GM12878 (cell line): ENCODE data around the gene NPC2. TPM values are rescaled to one million over a fixed set of nuclear protein-coding genes. Genes with fewer than 3 reads are reported as not detected.
A peak's percentile ranks its signal among the peaks of the same experiment; 100 is the strongest.

Source experiments
- ATAC-seq: fragments of 200-7000 bp; cut with Tn5 transposase; 3 replicates; pipeline ENCODE4 v1.9.1; 2020; ENCODE audit warnings: mild to moderate bottlenecking, moderate library complexity
- BruUV-seq: library from RNA; stranded (reverse); fragments of 400-500 nt; replicated peaks from 2 replicates; lab custom pipeline; 2021; lab: Mats Ljungman, UMichigan
- CTCF ChIA-PET: fragments of 300-600 bp; sonication (Branson Sonifier 250); formaldehyde crosslinking; extraction: SDS; loops from one replicate; lab custom pipeline; 2021; ENCODE audit warnings: inconsistent platforms; lab: Yijun Ruan, JAX
- POLR2A ChIA-PET: fragments of 350-600 bp; formaldehyde crosslinking; extraction: SDS; loops from one replicate; lab custom pipeline; 2021; ENCODE audit warnings: inconsistent platforms; lab: Charles Lee
- RAD21 ChIA-PET: fragments of 300-600 bp; sonication (Branson Sonifier 250); formaldehyde crosslinking; loops from one replicate; lab custom pipeline; 2023; ENCODE audit warnings: antibody characterized with exemption; ENCODE audit not compliant: unreplicated experiment; lab: Charles Lee
- SMC1A ChIA-PET: fragments of 300-600 bp; sonication (Branson Sonifier 250); formaldehyde crosslinking; loops from one replicate; lab custom pipeline; 2023; ENCODE audit not compliant: unreplicated experiment, uncharacterized antibody; lab: Charles Lee
- DNase-seq: peaks from one replicate; pipeline ENCODE4 v3.0.0-alpha.2; 2011; ENCODE audit warnings: low read depth, low spot score
- FAIRE-seq: peaks from 3 replicates; lab custom pipeline; 2011; peaks lifted over from hg19 to GRCh38; lab: Jason Lieb, UNC
- H2AFZ ChIP-seq: 2 replicates; pipeline ENCODE4 v1.6.0; 2011; ENCODE audit warnings: low read depth, low read length, control low read depth; ENCODE audit not compliant: control insufficient read depth
- H3K27ac ChIP-seq: 2 replicates; pipeline ENCODE4 v1.5.1; 2011; ENCODE audit warnings: control low read depth; ENCODE audit not compliant: control insufficient read depth, insufficient read depth
- H3K27me3 ChIP-seq, 2 experiments: replicated peaks in 1 of 2; 2 replicates each; pipeline versions ENCODE4 v1.6.0 to v1.6.1; 2011; ENCODE audit warnings: low read length in 1 of 2; ENCODE audit not compliant: control insufficient read depth in 2 of 2, insufficient read depth in 2 of 2
- H3K36me3 ChIP-seq, 2 experiments: 2 replicates each; pipeline ENCODE4 v1.5.1; 2011; ENCODE audit warnings: low read length in 1 of 2; ENCODE audit not compliant: control insufficient read depth in 2 of 2, insufficient read depth in 2 of 2
- H3K4me1 ChIP-seq: 2 replicates; pipeline ENCODE4 v1.6.1; 2011; ENCODE audit warnings: mild to moderate bottlenecking, low read length, moderate library complexity, mixed read lengths; ENCODE audit not compliant: control insufficient read depth, insufficient read depth
- H3K4me2 ChIP-seq: 2 replicates; pipeline ENCODE4 v1.6.0; 2011; ENCODE audit warnings: control low read depth; ENCODE audit not compliant: control insufficient read depth, insufficient read depth
- H3K4me3 ChIP-seq: fragments of 200-600 bp; sonication (generic); 2 replicates; pipeline ENCODE4 v1.5.1; 2016
- H3K79me2 ChIP-seq: 2 replicates; pipeline ENCODE4 v1.6.0; 2011; ENCODE audit warnings: low read length; ENCODE audit not compliant: control insufficient read depth, insufficient read depth
- H3K9ac ChIP-seq: 2 replicates; pipeline ENCODE4 v1.8.0; 2011; ENCODE audit warnings: low read length, control low read depth, mixed read lengths; ENCODE audit not compliant: control insufficient read depth, insufficient read depth
- H3K9me3 ChIP-seq: replicated peaks from 3 replicates; pipeline ENCODE4 v1.5.1; 2011; ENCODE audit warnings: mild to moderate bottlenecking, low read length; ENCODE audit not compliant: control insufficient read depth, insufficient read depth
- H4K20me1 ChIP-seq: 2 replicates; pipeline ENCODE4 v1.6.0; 2011; ENCODE audit not compliant: control insufficient read depth, insufficient read depth
- BHLHE40 ChIP-seq, 2 experiments: fragments of 450-650 bp in 1 of 2; IDR thresholded peaks; 2 replicates each; pipeline ENCODE4 v1.6.1; 2011 to 2017; ENCODE audit warnings: low read depth in 2 of 2, borderline replicate concordance in 1 of 2, improper control_type of control experiment in 1 of 2, low read length in 1 of 2, mild to moderate bottlenecking in 1 of 2
- CBFB ChIP-seq: IDR thresholded peaks from 2 replicates; pipeline ENCODE4 v1.6.1; 2016; ENCODE audit warnings: antibody characterized with exemption, low read depth
- EED ChIP-seq: sonication (generic); IDR thresholded peaks from 2 replicates; pipeline ENCODE4 v1.6.1; 2016; ENCODE audit warnings: antibody characterized with exemption, low read depth
- IKZF2 ChIP-seq, 2 experiments: fragments of 450-650 bp; IDR thresholded peaks; 2 replicates each; pipeline ENCODE4 v1.6.1; 2017; ENCODE audit warnings: mild to moderate bottlenecking in 2 of 2, moderate library complexity in 2 of 2
- NR2F1 ChIP-seq: fragments of 450-650 bp; conservative IDR thresholded peaks from 2 replicates; pipeline ENCODE4 v1.6.1; 2017; ENCODE audit warnings: mild to moderate bottlenecking
- RAD51 ChIP-seq: fragments of 450-650 bp; IDR thresholded peaks from 2 replicates; pipeline ENCODE4 v1.6.1; 2016; ENCODE audit warnings: moderate library complexity, mild to moderate bottlenecking, inconsistent platforms
- SP1 ChIP-seq: IDR thresholded peaks from one replicate; pipeline ENCODE4 v1.6.1; 2011; ENCODE audit warnings: low read depth, low read length
- SRF ChIP-seq, 2 experiments: IDR thresholded peaks; 2 replicates each; pipeline ENCODE4 v1.6.1; 2011; ENCODE audit warnings: low read depth in 2 of 2, low read length in 2 of 2, mild to moderate bottlenecking in 1 of 2, moderate library complexity in 1 of 2
- SUZ12 ChIP-seq: fragments of 200-600 bp; sonication (generic); IDR thresholded peaks from one replicate; pipeline ENCODE4 v1.6.1; 2018; ENCODE audit warnings: antibody characterized with exemption, mild to moderate bottlenecking; ENCODE audit not compliant: unreplicated experiment
- ZNF217 ChIP-seq: fragments of 450-650 bp; IDR thresholded peaks from 2 replicates; pipeline ENCODE4 v1.6.1; 2017; ENCODE audit warnings: antibody characterized with exemption, mild to moderate bottlenecking
- ZZZ3 ChIP-seq: IDR thresholded peaks from 2 replicates; pipeline ENCODE4 v1.6.1; 2011; ENCODE audit warnings: low read depth; ENCODE audit not compliant: control insufficient read depth, insufficient read length
- WGBS: methylation state at CpG from one replicate; pipeline ENCODE4 v1.1.6; 2016; ENCODE audit warnings: low lambda C conversion rate; ENCODE audit not compliant: insufficient replicate concordance, insufficient coverage; ENCODE audit errors: missing lambda C conversion rate; 5-methylcytosine and 5-hydroxymethylcytosine counted together
- in situ Hi-C: fragments of 300-500 bp; cut with MboI; formaldehyde crosslinking; loops from 9 replicates; pipeline ENCODE4 v1.14.3; 2018; ENCODE audit warnings: mixed read lengths
- intact Hi-C: fragments of 100-400 bp; cut with micrococcal nuclease; formaldehyde crosslinking; loops from one replicate; pipeline ENCODE4 v1.14.2; 2022; ENCODE audit not compliant: unreplicated experiment
- polyA plus RNA-seq, 11 experiments: library from polyadenylated mRNA; depleted of rRNA in 4 of 11; unstranded in 6 of 11; stranded (reverse) in 5 of 11; fragments of >200 nt; fragmentation: Nextera tagmentation in 4 of 11; fragmentation: Illumina TruSeq in 1 of 11; extraction: Ambion mirVana in 4 of 11; extraction: Trizol in 1 of 11; gene quantifications; 1 replicate in 1 of 11; 2 replicates in 10 of 11; pipeline versions ENCODE4 v1.2.1 to v1.2.3, GENCODE V29; 2011 to 2016; ENCODE audit warnings: inconsistent platforms in 2 of 11, missing spikeins in 2 of 11, low read depth in 1 of 11
- total RNA-seq, 4 experiments: library from RNA; depleted of rRNA in 3 of 4; stranded (reverse); fragments of >200 nt in 3 of 4; fragmentation: Illumina TruSeq in 1 of 4; extraction: Trizol in 1 of 4; gene quantifications; 2 replicates each; pipeline versions ENCODE4 v1.2.1 to v1.2.3, GENCODE V29; 2013 to 2021
- TF ChIP-seq, protein P1 (sequence below): fragments of 150-350 bp; IDR thresholded peaks from 2 replicates; pipeline ENCODE4 v1.6.1; 2016; ENCODE audit warnings: low read depth, low read length
- TF ChIP-seq, protein P2 (sequence below): IDR thresholded peaks from 2 replicates; pipeline ENCODE4 v1.6.1; 2011; ENCODE audit warnings: mild to moderate bottlenecking, low read depth, low read length, moderate library complexity; ENCODE audit not compliant: insufficient replicate concordance
- TF ChIP-seq, protein P3 (sequence below): IDR thresholded peaks from 2 replicates; pipeline ENCODE4 v1.6.1; 2011; ENCODE audit warnings: low read depth, low read length, improper control_type of control experiment, borderline replicate concordance
- TF ChIP-seq, protein P4 (sequence below): IDR thresholded peaks from 2 replicates; pipeline ENCODE4 v1.6.1; 2012; ENCODE audit warnings: low read length, inconsistent platforms

Gene NPC2
- total and polyA plus RNA-seq, 10 of the 15 experiments (the other 5 are each of a cell fraction or from before 2014, with no cell fraction given), result 29.5 to 109 (median 59.1) TPM

DNA sequence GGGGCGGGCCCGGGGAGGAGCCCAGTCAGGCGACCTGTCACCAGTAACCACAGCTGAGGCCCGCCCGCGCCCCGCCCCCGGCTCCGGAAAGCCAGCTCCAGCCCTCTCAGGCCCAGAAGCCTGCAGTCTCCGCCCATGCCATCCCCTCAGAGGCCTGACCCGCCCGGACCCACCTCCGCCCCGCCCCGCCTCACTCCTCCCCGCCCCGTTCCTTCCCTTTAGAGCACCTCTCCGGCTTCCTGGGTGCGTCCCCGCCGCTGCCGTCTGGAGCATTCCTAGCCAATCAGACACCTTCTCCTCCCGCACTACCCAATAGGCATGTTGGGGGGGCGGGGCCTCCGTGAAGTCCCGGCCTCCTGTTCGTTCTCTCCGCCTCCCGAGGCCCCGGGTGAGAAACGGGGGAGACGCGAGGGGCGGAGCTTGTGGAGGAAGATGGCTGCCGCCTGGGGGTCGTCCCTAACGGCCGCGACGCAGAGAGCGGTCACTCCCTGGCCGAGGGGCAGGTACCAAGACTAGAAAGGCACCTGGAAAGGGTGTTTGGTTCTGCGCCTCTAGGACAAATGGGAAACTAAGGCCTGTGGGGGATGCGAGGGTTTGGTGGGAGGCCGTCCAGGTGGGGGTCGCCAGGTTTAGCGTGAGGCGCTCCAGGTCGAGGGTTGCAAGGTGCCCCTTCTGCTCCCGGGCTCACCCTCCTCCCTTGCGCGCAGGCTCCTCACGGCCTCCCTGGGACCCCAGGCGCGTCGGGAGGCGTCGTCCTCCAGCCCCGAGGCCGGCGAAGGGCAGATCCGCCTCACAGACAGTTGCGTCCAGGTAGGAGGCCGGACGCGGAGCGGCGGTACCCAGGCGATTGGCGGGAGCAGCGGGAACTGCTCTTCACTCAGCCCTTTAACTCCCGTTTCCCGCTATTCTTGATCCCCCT, 497 bp upstream of the NPC2 start, which contains the start of gene ISCA2:
Gene ISCA2, plus strand, starts transcription at position 423 of the 919 bp plus-strand sequence. Its CDS starts 10 bp downstream, at position 433.
- no peaks in the 10 kb centered on the region for H3K36me3 ChIP-seq
- BruUV-seq, result TSS peak; percentile 77
- H3K9me3 ChIP-seq, result no peaks in the 10 kb centered on the region
- 3% methylated on average over 64 of the region's 73 CpGs for WGBS
- H3K9ac ChIP-seq, result peak within 1 kb of the TSS; percentile 79
- H3K4me1 ChIP-seq, result peaks cover 7% of the 10 kb centered on the region
- ATAC-seq, result peak; percentile 94
- no peaks in the 10 kb centered on the region for H4K20me1 ChIP-seq
- intact Hi-C loops, result no loop called here
- ChIA-PET RAD21 (interaction anchor here (0.9 to 2.0 kb wide), 5 partner anchors 93 to 269 kb away, joined by 3 to 16 read pairs (median 4); partner anchors contain the start of gene YLPM1), POLR2A (interaction anchor here (0.6 to 1.5 kb wide), 2 partner anchors 92 to 697 kb away, joined by 3 to 9 read pairs; no protein-coding TSS in a partner anchor), SMC1A (interaction anchor here (0.5 to 1.6 kb wide), 3 partner anchors 26 to 303 kb away, joined by 3 to 4 read pairs (median 3); no protein-coding TSS in a partner anchor), CTCF (interaction anchor here (0.7 to 1.6 kb wide), 9 partner anchors 8 to 1321 kb away, joined by 3 to 7 read pairs (median 4); no protein-coding TSS in a partner anchor)
- no peaks in the 10 kb centered on the region for H3K27me3 ChIP-seq
- peaks cover 11% of the 10 kb centered on the region for H3K79me2 ChIP-seq
- DNase-seq, result peak; percentile 97
- peak within 1 kb of the TSS; percentile 98 for H3K4me3 ChIP-seq
- peak within 1 kb of the TSS; percentile 72 for H3K27ac ChIP-seq
- in situ Hi-C loops, result no loop called here
- H2AFZ ChIP-seq, result peak within 1 kb of the TSS; percentile 88
- peak; percentile 96 for FAIRE-seq
- peak within 1 kb of the TSS; percentile 97 for H3K4me2 ChIP-seq
- TF ChIP-seq CBFB, result peak; percentile 11; the same call in 1 of the 2 replicates
- TF ChIP-seq, protein P1, sequence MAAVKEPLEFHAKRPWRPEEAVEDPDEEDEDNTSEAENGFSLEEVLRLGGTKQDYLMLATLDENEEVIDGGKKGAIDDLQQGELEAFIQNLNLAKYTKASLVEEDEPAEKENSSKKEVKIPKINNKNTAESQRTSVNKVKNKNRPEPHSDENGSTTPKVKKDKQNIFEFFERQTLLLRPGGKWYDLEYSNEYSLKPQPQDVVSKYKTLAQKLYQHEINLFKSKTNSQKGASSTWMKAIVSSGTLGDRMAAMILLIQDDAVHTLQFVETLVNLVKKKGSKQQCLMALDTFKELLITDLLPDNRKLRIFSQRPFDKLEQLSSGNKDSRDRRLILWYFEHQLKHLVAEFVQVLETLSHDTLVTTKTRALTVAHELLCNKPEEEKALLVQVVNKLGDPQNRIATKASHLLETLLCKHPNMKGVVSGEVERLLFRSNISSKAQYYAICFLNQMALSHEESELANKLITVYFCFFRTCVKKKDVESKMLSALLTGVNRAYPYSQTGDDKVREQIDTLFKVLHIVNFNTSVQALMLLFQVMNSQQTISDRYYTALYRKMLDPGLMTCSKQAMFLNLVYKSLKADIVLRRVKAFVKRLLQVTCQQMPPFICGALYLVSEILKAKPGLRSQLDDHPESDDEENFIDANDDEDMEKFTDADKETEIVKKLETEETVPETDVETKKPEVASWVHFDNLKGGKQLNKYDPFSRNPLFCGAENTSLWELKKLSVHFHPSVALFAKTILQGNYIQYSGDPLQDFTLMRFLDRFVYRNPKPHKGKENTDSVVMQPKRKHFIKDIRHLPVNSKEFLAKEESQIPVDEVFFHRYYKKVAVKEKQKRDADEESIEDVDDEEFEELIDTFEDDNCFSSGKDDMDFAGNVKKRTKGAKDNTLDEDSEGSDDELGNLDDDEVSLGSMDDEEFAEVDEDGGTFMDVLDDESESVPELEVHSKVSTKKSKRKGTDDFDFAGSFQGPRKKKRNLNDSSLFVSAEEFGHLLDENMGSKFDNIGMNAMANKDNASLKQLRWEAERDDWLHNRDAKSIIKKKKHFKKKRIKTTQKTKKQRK, result no peak
- TF ChIP-seq, protein P2, sequence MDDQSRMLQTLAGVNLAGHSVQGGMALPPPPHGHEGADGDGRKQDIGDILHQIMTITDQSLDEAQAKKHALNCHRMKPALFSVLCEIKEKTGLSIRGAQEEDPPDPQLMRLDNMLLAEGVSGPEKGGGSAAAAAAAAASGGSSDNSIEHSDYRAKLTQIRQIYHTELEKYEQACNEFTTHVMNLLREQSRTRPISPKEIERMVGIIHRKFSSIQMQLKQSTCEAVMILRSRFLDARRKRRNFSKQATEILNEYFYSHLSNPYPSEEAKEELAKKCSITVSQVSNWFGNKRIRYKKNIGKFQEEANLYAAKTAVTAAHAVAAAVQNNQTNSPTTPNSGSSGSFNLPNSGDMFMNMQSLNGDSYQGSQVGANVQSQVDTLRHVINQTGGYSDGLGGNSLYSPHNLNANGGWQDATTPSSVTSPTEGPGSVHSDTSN, result no peak
- TF ChIP-seq ZZZ3, result no peak
- 0 out of 4 replicates have a peak, but pooled peaks of 1 of the 2 experiments have one; percentile 19 for TF ChIP-seq SRF (IDR thresholded peaks at IDR 0.05; ENCODE audit: low read depth in 2 of 2, low read length in 2 of 2)
- TF ChIP-seq SUZ12, result no peak
- TF ChIP-seq SP1, result peak; percentile 97
- 0 out of 2 replicates have a peak, but pooled peaks have one; percentile 38 for TF ChIP-seq NR2F1
- TF ChIP-seq IKZF2 (IDR thresholded peaks at IDR 0.05), result no peak
- no peak for TF ChIP-seq ZNF217
- TF ChIP-seq, protein P3, sequence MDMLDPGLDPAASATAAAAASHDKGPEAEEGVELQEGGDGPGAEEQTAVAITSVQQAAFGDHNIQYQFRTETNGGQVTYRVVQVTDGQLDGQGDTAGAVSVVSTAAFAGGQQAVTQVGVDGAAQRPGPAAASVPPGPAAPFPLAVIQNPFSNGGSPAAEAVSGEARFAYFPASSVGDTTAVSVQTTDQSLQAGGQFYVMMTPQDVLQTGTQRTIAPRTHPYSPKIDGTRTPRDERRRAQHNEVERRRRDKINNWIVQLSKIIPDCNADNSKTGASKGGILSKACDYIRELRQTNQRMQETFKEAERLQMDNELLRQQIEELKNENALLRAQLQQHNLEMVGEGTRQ, result no peak
- no peak for TF ChIP-seq EED
- peak; percentile 93 to 98; a peak in 3 of 4 replicates for TF ChIP-seq BHLHE40 (IDR thresholded peaks at IDR 0.05; ENCODE audit: borderline replicate concordance in 1 of 2, low read depth in 2 of 2, low read length in 1 of 2)
- TF ChIP-seq, protein P4, sequence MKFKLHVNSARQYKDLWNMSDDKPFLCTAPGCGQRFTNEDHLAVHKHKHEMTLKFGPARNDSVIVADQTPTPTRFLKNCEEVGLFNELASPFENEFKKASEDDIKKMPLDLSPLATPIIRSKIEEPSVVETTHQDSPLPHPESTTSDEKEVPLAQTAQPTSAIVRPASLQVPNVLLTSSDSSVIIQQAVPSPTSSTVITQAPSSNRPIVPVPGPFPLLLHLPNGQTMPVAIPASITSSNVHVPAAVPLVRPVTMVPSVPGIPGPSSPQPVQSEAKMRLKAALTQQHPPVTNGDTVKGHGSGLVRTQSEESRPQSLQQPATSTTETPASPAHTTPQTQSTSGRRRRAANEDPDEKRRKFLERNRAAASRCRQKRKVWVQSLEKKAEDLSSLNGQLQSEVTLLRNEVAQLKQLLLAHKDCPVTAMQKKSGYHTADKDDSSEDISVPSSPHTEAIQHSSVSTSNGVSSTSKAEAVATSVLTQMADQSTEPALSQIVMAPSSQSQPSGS, result no peak
- TF ChIP-seq RAD51, result no peak
